GM06990 (cell line): ENCODE data around the gene MT1E.

Experiments used
- DNase-seq: peaks from one replicate; pipeline ENCODE4 v3.0.0-alpha.2; 2011; ENCODE audit not compliant: insufficient read length; ENCODE audit errors: extremely low read depth
- H3K27me3 ChIP-seq: replicated peaks from 2 replicates; pipeline ENCODE4 v1.6.0; 2011; ENCODE audit warnings: low read length; ENCODE audit not compliant: control insufficient read depth, insufficient read depth
- H3K36me3 ChIP-seq: 2 replicates; pipeline ENCODE4 v1.5.1; 2011; ENCODE audit warnings: low read length; ENCODE audit not compliant: control insufficient read depth, insufficient read depth
- H3K4me3 ChIP-seq: replicated peaks from 2 replicates; pipeline ENCODE4 v1.5.1; 2011; ENCODE audit warnings: low read depth, mild to moderate bottlenecking, control low read depth, low read length
- CTCF ChIP-seq: IDR thresholded peaks from 2 replicates; pipeline ENCODE4 v1.5.1; 2011; ENCODE audit warnings: low read length, control low read depth, mild to moderate bottlenecking, inconsistent platforms; ENCODE audit not compliant: insufficient read depth, poor library complexity, severe bottlenecking

MT1E gene

GRCh38 chr16:56647641-56648431 lies 22.3 kb downstream of the MT1E start:
- peaks cover 9% of the 10 kb centered on the region for H3K27me3 ChIP-seq
- no peak for TF ChIP-seq CTCF
- no peak overlapping the region for H3K4me3 ChIP-seq
- no peaks in the 10 kb centered on the region for H3K36me3 ChIP-seq
- DNase-seq: no peak

- no peak for DNase-seq
- H3K27me3 ChIP-seq: peaks cover 8% of the 10 kb centered on the region
- H3K36me3 ChIP-seq: no peaks in the 10 kb centered on the region
- H3K4me3 ChIP-seq: no peak overlapping the region
- no peak for TF ChIP-seq CTCF
Measured at GRCh38 chr16:56649271-56649670, 23.7 kb downstream of the MT1E start.

- peaks cover 5% of the 10 kb centered on the region for H3K27me3 ChIP-seq
- no peak for DNase-seq
Measured at GRCh38 chr16:56649820-56650219, 24.2 kb downstream of the MT1E start.

GRCh38 chr16:56651586-56651985 lies 26.0 kb downstream of the MT1E start, which contains the start of gene MT1B:
Gene MT1B, plus strand, starts transcription at chr16:56651886. Its CDS starts 68 bp downstream, at chr16:56651954.
- no peak within 1 kb of the TSS for H3K4me3 ChIP-seq
- no peak for DNase-seq
- H3K36me3 ChIP-seq: no peaks in the 10 kb centered on the region
- peaks cover 5% of the 10 kb centered on the region for H3K27me3 ChIP-seq
- TF ChIP-seq CTCF: no peak

More at GRCh38 chr16:56649820-56650219, 24.2 kb downstream of the MT1E start:
- Histone ChIP-seq H3K4me3 (no peak overlapping the region), H3K36me3 (no peaks in the 10 kb centered on the region)
- no peak for TF ChIP-seq CTCF

GRCh38 chr16:56652600-56652999 lies 27.0 kb downstream of the MT1E start:
- H3K27me3 ChIP-seq: peaks cover 3% of the 10 kb centered on the region
- no peak for DNase-seq
- H3K4me3 ChIP-seq: no peak overlapping the region
- H3K36me3 ChIP-seq: no peaks in the 10 kb centered on the region
- no peak for TF ChIP-seq CTCF
